GM19455 (cell line): Measurements from ENCODE around the gene ZBTB11.
"Not testable (repeated sequence)": the region's sequence is repeated elsewhere in the genome, so short reads cannot be mapped to it uniquely, and the experiment has no call there.

Experiments used
- ATAC-seq: cut with Tn5 transposase; IDR thresholded peaks from one replicate; pipeline ENCODE4 v1.9.1; 2021; ENCODE audit not compliant: unreplicated experiment

Gene ZBTB11

DNA sequence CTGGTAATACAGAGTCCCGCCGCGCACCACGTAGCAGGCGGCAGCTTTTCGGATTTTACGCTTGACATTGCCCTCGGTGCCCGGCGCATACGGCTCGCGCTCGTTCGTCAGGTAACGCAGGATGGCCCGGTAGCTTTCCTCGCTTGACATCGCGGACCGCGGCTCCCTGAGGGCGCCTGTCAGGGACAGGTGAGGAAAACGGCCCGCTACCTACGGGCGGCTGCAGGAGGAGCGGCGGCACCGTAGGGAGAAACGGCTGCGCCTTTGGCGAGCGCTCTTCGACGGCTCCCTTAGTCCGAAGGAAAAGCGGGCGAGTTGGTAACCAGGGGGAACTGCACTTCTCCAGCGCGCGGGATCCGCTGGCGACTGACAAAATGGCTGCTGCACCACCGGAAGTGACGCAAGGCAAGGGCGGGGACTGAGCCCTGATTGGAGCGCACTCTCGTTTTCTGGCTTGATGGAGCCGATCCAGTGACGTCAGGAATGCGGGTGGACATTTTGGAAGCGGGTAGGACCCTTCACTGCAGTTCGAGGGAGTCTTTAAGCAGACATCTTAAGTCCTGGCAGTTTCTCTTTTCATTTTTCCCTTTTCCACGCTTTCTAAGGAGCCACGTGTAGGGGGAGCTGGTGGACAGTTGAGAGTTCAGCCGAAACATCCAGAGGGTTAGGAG lies at the start of gene ZBTB11:
TSS of gene ZBTB11 (minus strand) at position 368 of the 671 bp plus-strand sequence. CDS start at position 150, 218 bp downstream.
- ATAC-seq, result peak; percentile 66

- ATAC-seq, result no peak
These were observed 49.0 kb upstream of the ZBTB11 start for GRCh38 chr3:101725890-101726275.

DNA sequence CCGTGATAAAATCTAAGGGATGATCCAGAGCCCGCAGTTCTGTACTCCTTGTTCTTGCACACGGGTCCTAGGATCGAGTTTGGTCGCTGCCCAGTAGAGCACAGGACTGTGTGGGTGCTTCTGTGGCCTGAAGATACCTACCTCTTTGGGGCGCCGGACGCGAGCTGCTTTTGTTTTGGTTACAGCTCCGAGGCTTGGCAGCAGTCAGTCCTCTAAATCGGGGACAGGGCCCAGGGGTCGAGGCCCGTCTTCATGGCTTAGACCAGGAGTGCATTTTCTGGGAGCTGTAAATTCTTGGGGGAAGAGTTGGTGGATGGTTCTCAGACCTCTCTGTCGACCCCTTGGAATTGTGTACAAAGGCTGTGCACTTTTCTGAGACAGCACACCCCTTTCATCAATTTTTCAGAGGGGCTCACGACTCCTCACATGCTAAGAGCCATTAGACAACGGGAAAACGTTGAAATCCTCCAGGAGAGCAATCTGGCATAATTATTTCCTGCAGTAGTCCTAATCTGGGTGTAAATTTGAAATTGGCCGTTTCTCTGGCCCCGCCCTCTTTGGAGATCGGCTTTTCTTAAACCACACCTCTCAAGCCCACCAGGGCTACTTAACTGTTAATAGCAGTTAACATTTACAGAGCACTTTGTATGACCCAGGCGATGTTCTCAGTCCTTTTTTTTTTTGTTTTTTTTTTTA lies 48.4 kb upstream of the ZBTB11 start:
- ATAC-seq, result peak; percentile 14

GRCh38 chr3:101724329-101725193 lies 47.6 kb upstream of the ZBTB11 start, which contains the start of gene CEP97:
CEP97 (plus strand) TSS chr3:101724614; CDS start chr3:101724677, 63 bp downstream.
- peak; percentile 90 for ATAC-seq

DNA sequence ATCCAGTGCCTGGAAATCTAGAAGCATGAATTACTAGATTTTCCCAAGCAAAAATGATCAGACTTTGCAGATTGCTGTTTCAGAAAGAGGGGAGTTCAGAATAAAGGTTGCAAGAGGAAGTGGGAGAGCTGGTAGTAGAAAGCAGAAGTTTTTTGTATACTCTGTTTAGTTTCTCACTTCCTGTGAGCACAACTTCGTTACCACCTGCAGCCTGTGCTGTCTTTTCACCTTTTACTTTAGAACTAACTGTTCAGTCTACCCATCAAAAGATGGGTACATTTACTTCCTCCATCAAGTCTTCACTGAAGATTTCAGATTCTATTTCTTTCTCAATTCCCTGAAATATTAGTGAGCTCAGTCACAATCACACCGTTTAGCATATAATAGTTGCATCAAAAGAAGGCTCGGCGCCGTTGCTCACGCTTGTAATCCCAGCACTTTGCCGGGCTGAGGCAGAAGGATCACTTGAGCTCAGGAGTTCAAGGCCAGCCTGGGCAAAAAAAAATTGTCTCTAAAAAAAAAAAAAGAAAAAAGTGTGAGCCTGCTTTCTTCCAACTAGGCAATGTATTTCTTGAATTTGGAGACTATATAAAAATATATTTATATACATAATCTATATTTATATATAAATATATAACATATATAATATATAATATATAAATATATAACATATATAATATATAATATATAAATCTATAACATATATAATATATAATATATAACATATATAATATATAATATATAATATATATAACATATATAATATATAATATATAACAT lies 45.7 kb upstream of the ZBTB11 start:
- peak; percentile 49 for ATAC-seq

DNA sequence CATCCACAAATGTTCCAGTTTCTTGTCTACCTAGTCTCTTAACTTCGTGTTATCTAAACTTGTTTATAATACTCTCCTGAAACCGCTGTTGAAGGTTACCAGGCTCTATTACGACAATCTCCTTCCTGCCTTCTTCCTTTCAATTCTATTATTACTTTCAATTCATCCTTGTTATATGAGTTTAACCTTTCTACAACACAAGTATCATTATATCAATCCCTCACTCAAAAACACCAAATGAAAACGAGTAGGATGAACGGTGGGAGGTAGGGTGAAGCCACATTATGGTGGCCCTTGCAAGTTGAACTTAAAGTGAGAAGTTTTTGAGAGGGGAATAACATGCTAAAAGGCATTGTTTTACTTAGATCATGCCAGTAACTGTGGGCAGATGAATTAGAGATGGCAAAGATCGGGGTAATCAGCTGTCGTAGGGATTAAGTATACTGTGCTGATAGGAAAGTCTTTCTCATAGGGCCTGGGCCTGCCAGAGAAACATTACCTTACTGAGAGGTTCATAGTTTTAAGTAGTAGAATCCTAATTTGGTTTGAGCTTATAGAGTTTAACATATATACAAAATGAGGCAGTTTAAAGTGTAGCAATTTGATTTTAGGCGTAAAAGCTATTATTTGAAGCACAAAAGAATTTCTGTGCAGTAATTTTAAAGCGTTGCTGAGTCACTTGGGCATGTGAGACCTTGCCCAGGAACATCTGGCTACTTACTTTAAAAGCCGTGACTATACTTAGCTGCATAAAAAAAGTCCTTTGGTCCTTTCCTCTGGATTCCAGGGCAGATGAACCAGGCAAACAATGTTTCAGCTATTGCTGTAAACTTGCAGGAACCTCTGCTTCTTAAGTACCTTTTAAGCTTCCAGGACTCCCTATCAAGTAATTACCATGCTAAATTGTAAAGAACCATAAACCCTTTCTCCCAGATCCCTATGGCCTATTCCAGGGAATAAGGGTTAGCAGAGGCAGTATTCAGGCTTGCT lies 44.2 kb upstream of the ZBTB11 start:
- ATAC-seq, result no peak

GRCh38 chr3:101719604-101720185 lies 42.8 kb upstream of the ZBTB11 start:
- no peak for ATAC-seq

DNA sequence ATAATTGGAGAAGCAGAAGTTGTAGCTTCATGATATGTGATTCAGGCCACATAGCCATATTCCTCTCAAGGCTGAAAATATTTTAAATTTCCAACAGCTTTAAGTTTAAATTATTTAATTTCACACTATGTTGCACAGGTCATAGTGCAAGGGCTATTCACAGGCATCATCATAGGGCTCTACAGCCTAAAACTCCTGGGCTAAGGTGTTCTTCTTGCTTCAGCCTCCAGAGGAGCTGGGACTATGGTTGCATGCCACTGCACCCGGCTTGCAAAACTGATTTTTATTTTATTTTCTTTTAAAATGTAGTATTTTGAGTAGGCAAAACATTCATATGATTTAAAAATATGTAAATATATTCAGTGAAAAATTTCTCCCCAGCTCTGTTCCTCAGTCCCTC lies 41.5 kb upstream of the ZBTB11 start:
- no peak for ATAC-seq

DNA sequence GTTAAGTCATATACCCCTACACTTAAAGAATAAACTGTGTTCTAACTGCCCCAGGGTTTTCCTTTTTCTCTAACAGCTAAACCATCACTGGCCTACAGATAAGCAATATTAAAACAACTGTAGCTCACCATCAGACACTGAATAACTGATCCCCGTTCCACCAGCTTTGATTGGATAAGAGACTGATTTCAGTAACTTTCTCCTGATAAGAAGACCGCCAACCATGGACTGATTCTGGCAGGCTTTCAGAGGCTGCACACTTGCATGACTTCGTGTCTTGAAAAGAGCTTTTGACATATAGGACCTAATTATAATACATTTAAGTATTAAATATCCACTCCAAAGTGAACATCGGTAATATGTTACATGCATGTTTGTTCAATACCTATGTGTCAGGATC lies 32.2 kb upstream of the ZBTB11 start:
- no peak for ATAC-seq

- not testable (repeated sequence) for ATAC-seq
These were observed 27.7 kb upstream of the ZBTB11 start for GRCh38 chr3:101704639-101705038.

DNA sequence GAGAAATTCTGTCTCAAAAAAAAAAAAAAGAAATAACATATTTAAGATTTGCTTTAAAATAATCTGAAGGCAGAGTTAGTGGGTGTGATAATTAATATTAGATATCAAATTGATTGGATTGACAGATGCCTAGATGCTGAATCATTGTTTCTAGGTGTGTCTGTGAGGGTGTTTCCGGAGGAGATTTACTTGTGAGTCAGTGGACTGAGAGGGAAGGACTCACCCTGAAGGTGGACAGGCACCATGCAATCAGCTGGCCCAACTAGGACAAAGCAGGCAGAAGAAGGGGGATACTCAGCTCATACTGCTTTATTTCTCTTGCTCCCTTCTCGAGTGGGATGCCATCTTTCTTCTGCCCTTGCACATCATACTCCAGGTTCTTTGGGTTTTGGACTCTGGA lies 26.2 kb upstream of the ZBTB11 start:
- ATAC-seq, result no peak

GRCh38 chr3:101702726-101703125 lies 25.8 kb upstream of the ZBTB11 start:
- ATAC-seq, result no peak

GRCh38 chr3:101701696-101702634 lies 25.0 kb upstream of the ZBTB11 start:
- ATAC-seq, result no peak

- ATAC-seq, result no peak
These were observed 18.9 kb upstream of the ZBTB11 start for GRCh38 chr3:101695779-101696372.

DNA sequence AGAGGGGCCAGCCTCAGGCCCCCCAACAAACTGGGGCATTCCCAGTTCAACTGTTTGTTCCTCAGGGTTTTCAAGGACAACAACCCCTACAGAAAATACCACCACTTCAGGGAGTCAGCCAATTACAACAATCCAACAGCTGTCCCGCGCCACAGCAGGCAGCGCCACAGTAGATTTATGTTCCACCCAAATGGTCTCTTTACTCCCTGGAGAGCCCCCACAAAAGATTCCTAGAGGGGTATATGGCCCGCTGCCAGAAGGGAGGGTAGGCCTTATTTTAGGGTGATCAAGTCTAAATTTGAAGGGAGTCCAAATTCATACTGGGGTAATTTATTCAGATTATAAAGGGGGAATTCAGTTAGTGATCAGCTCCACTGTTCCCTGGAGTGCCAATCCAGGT lies 17.9 kb upstream of the ZBTB11 start:
- ATAC-seq, result not testable (repeated sequence)

DNA sequence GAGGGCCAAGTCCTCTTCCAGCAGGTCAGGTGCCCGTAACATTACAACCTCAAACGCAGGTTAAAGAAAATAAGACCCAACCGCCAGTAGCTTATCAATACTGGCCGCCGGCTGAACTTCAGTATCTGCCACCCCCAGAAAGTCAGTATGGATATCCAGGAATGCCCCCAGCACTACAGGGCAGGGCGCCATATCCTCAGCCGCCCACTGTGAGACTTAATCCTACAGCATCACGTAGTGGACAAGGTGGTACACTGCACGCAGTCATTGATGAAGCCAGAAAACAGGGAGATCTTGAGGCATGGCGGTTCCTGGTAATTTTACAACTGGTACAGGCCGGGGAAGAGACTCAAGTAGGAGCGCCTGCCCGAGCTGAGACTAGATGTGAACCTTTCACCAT lies 16.6 kb upstream of the ZBTB11 start:
- ATAC-seq, result peak; percentile 94
